Testis (tissue), 2 donors: ENCODE measurements around the gene EPHX1.

Experiments used
- CTCF ChIP-seq, 3 experiments: fragments of 450-650 bp in 2 of 3; fragments of 200-600 bp in 1 of 3; sonication (generic) in 1 of 3; IDR thresholded peaks; one replicate each; pipeline ENCODE4 v1.5.1; 2016 to 2019; ENCODE audit warnings: antibody characterized with exemption in 3 of 3, mild to moderate bottlenecking in 2 of 3, moderate library complexity in 1 of 3
- POLR2A ChIP-seq: fragments of 450-650 bp; IDR thresholded peaks from one replicate; pipeline ENCODE4 v1.6.1; 2017; ENCODE audit warnings: antibody characterized with exemption, mild to moderate bottlenecking, moderate library complexity

- TF ChIP-seq CTCF (IDR thresholded peaks at IDR 0.05) (no peak), POLR2A (no peak)
These were observed 63.4 kb downstream of the EPHX1 start for GRCh38 chr1:225873281-225873850.
